Neutrophil (primary cell): ENCODE measurements around the gene SCN9A.

Experiments used
- H3K27ac ChIP-seq: fragments of 200-600 bp; sonication (generic); 2 replicates; pipeline ENCODE4 v1.5.1; 2016; ENCODE audit warnings: mild to moderate bottlenecking, moderate library complexity
- H3K27me3 ChIP-seq: fragments of 200-600 bp; sonication (generic); 2 replicates; pipeline ENCODE4 v1.6.0; 2016; ENCODE audit warnings: mild to moderate bottlenecking
- H3K36me3 ChIP-seq: fragments of 200-600 bp; sonication (generic); 2 replicates; pipeline ENCODE4 v1.5.1; 2017
- H3K4me1 ChIP-seq, 2 experiments: fragments of 200-600 bp in 1 of 2; sonication (generic) in 1 of 2; 1 replicate in 1 of 2; 2 replicates in 1 of 2; pipeline versions ENCODE4 v1.5.1 to v1.6.1; 2013 to 2016; ENCODE audit warnings: low read depth in 1 of 2, low read length in 1 of 2, mild to moderate bottlenecking in 1 of 2, moderate library complexity in 1 of 2; ENCODE audit not compliant: control insufficient read depth in 1 of 2, insufficient read depth in 1 of 2
- H3K4me3 ChIP-seq, 2 experiments: fragments of 200-600 bp in 1 of 2; sonication (generic) in 1 of 2; 1 replicate in 1 of 2; 2 replicates in 1 of 2; pipeline ENCODE4 v1.5.1; 2013 to 2016; ENCODE audit warnings: low read depth in 1 of 2, low read length in 1 of 2, mild to moderate bottlenecking in 1 of 2, moderate library complexity in 1 of 2
- H3K9me3 ChIP-seq: fragments of 200-600 bp; sonication (generic); 2 replicates; pipeline ENCODE4 v1.5.1; 2016
- TF ChIP-seq, protein P1 (sequence below): fragments of 200-600 bp; sonication (generic); IDR thresholded peaks from 2 replicates; pipeline ENCODE4 v1.5.1; 2016; ENCODE audit warnings: antibody characterized with exemption

SCN9A gene

DNA sequence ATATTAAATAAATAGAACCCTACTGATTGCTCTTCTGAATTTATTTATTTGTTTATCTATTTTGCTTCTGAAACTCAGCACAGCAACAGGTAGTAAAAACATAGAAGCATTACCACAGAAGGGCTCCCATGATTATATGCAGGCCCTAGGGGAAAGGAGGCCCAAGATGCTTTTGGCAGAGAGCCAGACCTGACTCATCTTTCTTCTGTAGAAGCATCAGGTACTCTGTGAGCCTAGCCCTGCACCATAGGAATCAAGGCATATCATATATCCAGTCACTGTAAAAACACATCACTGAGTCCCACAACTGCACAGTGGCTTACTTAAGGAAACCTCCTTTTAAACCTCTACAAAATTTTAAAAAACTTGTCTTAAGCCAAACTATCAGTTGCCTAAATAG lies 1.8 kb downstream of the SCN9A start:
- Histone ChIP-seq H3K36me3 (no peaks in the 10 kb centered on the region), H3K4me3 (no peak overlapping the region), H3K4me1 (peaks cover 26 to 36% of the 10 kb centered on the region in 2 experiments), H3K27ac (no peak overlapping the region), H3K9me3 (no peaks in the 10 kb centered on the region), H3K27me3 (peaks cover 31% of the 10 kb centered on the region)
- TF ChIP-seq, protein P1, sequence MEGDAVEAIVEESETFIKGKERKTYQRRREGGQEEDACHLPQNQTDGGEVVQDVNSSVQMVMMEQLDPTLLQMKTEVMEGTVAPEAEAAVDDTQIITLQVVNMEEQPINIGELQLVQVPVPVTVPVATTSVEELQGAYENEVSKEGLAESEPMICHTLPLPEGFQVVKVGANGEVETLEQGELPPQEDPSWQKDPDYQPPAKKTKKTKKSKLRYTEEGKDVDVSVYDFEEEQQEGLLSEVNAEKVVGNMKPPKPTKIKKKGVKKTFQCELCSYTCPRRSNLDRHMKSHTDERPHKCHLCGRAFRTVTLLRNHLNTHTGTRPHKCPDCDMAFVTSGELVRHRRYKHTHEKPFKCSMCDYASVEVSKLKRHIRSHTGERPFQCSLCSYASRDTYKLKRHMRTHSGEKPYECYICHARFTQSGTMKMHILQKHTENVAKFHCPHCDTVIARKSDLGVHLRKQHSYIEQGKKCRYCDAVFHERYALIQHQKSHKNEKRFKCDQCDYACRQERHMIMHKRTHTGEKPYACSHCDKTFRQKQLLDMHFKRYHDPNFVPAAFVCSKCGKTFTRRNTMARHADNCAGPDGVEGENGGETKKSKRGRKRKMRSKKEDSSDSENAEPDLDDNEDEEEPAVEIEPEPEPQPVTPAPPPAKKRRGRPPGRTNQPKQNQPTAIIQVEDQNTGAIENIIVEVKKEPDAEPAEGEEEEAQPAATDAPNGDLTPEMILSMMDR, result no peak

DNA sequence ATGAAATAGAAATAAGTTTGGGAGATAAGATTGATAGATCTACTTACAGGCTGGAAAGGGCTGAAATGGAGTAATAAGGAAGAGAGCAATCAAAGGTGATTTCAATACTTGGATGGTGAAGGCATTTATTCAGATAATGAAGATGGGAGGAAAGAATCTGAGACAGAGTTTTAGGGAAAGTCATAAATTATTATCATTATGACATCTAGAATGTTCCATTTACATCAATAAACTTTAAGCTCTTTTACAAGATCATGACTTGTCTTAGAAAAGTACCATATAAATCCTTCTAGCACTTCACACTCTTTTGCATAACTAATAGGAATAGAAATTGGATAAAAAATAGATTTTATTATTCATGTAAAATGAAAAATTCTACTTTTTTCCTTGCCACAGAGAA lies 2.2 kb downstream of the SCN9A start:
- Histone ChIP-seq H3K9me3 (no peaks in the 10 kb centered on the region), H3K4me3 (no peak overlapping the region), H3K27ac (peak overlapping the region; percentile 39), H3K27me3 (peaks cover 28% of the 10 kb centered on the region), H3K36me3 (no peaks in the 10 kb centered on the region), H3K4me1 (peaks cover 26 to 36% of the 10 kb centered on the region in 2 experiments)
- TF ChIP-seq, protein P1, result no peak

DNA sequence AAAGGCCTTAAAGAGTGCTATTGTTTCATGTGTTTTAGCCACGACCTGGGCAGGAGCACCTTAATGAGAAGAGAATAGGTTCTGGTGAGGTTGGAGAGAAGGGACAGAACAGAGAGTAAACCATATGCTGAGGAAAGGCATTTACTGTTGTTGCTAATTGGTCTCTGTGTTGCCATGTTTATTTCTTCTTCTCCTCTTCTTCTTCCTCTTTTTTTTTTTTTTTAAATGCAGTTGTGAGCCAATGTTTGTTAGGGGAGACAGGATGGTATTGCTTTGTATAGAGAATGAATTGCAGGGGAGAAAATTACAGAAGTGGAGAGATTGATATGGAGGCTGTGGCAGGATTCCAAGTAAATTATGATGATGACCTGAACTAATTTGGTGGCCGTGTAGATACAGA lies 2.6 kb downstream of the SCN9A start:
- Histone ChIP-seq H3K4me3 (no peak overlapping the region), H3K36me3 (no peaks in the 10 kb centered on the region), H3K9me3 (no peaks in the 10 kb centered on the region), H3K4me1 (peaks cover 26 to 36% of the 10 kb centered on the region in 2 experiments), H3K27ac (peak overlapping the region; percentile 39), H3K27me3 (peaks cover 25% of the 10 kb centered on the region)
- TF ChIP-seq, protein P1, result no peak

DNA sequence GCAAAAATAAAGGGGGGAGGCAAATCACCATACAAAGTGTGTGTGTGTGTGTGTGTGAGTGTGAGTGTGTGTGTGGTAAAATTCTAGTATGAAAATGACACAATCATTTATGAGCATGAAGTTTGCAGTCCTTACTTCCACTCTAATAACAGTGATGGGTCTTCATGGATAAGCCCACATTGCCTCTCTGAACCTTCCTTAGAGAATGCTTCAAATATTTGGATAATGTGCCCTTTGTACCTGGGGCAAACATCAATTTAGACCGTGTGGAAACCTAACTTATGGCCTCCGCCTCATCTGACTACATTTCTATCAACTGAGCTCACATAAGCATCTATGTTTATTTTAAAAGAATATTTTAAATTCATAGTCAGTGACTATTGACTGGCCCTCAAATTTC lies 3.7 kb downstream of the SCN9A start:
- TF ChIP-seq, protein P1, result no peak
- Histone ChIP-seq H3K36me3 (no peaks in the 10 kb centered on the region), H3K27me3 (peaks cover 14% of the 10 kb centered on the region), H3K4me1 (peaks cover 26 to 36% of the 10 kb centered on the region in 2 experiments), H3K27ac (no peak overlapping the region), H3K9me3 (no peaks in the 10 kb centered on the region), H3K4me3 (no peak overlapping the region)

DNA sequence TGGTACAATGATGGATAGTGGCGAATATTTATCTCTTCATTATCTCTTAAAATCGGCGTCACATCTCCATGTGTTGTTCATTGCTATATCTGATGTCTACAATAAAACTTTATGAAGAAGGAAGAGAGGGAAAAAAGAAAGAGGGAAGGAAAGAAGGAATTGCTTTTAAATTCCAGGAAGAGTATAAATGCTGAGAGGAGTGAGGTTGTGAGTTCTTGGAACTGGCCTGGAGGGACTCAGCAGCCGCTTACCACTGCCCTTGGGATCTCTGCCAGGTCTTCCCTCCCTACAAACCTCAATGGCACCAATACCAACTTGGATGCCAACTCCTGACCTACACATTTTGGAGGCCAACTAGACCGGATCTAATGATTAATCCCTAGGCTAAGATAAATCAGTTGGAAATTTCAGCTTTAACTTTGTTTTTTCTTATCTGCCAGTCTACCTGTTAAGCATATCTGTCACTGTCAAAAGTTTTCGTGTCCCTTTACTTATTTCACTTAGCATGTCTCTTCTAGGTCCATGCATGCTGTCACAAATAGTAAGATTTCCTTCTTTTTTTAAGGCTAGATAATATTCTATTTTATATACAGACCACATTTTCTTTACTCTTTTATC lies 9.8 kb downstream of the SCN9A start:
- Histone ChIP-seq H3K27me3 (no peaks in the 10 kb centered on the region), H3K9me3 (no peaks in the 10 kb centered on the region), H3K27ac (no peak overlapping the region), H3K4me1 (no peaks in the 10 kb centered on the region), H3K4me3 (no peak overlapping the region), H3K36me3 (no peaks in the 10 kb centered on the region)
- TF ChIP-seq, protein P1, result no peak

DNA sequence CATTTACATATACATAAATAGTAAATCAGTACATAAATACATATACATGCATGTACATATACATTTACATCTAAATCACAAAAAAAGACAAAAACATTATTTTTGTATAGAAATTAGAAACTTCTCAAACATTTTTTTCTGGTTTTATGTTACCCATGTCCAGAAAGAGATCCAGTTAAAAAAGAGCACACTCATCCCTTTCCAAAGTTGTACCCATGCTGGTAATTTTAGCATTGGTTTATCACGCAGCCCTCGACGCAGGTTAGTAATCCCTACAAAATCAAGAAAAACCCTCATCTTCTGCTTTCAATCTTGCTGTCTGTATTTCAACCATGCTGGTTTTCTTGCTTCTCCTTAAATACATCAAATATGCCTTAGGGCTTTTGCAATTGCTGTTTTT lies 10.5 kb downstream of the SCN9A start:
- H3K27ac ChIP-seq, result no peak overlapping the region
- no peaks in the 10 kb centered on the region for H3K9me3 ChIP-seq
- TF ChIP-seq, protein P1, result no peak
- no peaks in the 10 kb centered on the region for H3K27me3 ChIP-seq
- H3K4me3 ChIP-seq, result no peak overlapping the region
- H3K4me1 ChIP-seq, result no peaks in the 10 kb centered on the region
- no peaks in the 10 kb centered on the region for H3K36me3 ChIP-seq
